Testis (tissue), 2 donors: Measurements from ENCODE around the gene SASH3.

Experiments
- CTCF ChIP-seq, 3 experiments: fragments of 450-650 bp in 2 of 3; fragments of 200-600 bp in 1 of 3; sonication (generic) in 1 of 3; IDR thresholded peaks; one replicate each; pipeline ENCODE4 v1.5.1; 2016 to 2019; ENCODE audit warnings: antibody characterized with exemption in 3 of 3, mild to moderate bottlenecking in 2 of 3, moderate library complexity in 1 of 3
- POLR2A ChIP-seq: fragments of 450-650 bp; IDR thresholded peaks from one replicate; pipeline ENCODE4 v1.6.1; 2017; ENCODE audit warnings: antibody characterized with exemption, mild to moderate bottlenecking, moderate library complexity

- no peak for TF ChIP-seq CTCF (IDR thresholded peaks at IDR 0.05)
- TF ChIP-seq POLR2A, result no peak
Observed at GRCh38 chrX:129787336-129788055, 7.7 kb downstream of the SASH3 start.
